ENCODE measurements around the gene NRXN3.
A peak's percentile ranks its signal among the peaks of the same experiment; 100 is the strongest.

The NRXN3 gene

GRCh38 chr14:78752518-78753188 lies 582.5 kb downstream of the NRXN3 start:
- no peak for DNase-seq

GRCh38 chr14:78754059-78754458 lies 583.9 kb downstream of the NRXN3 start:
- no peak for DNase-seq

- DNase-seq = no peak
These were observed 588.2 kb downstream of the NRXN3 start for GRCh38 chr14:78758333-78758732.

DNA sequence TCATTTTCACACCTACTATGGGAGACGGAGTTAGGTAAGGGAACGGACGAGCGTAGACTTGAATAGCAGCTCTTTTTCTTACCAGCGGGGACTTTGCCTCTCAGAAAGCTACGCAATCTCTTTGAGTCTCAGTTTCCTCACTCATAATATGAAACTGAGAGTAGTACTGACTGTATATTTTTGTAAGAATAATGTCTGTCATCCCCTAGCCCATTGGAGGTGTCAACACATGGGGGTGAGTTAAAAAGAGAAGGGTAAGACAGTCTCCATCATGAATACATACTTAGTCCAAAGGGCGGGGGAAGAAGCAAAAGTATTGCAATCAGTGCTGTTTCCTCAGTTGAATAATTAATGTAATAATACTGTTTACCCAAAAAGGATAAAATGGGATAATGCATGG lies 592.2 kb downstream of the NRXN3 start:
- DNase-seq = no peak

GRCh38 chr14:78763746-78764145 lies 593.6 kb downstream of the NRXN3 start:
- DNase-seq = no peak

DNA sequence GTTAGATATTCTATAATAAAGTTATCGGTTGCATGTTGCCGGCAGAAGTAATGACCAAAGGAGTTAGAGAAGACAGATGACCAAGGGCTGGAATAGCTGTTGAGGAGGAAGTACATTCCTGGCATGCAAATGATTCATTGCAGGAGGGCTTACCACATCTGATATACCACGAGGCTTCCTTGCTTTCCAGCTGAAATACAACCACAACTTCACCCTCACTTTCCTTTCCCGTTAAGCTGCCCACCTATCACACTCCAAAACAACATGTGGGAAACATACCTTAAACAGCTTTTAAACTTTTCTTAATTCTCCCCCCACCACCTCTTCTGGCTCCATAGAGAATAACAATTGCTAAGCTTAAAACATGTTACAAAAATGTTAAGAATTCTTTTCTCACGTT lies 594.1 kb downstream of the NRXN3 start:
- no peak for DNase-seq

- no peak for DNase-seq
These were observed 594.5 kb downstream of the NRXN3 start for GRCh38 chr14:78764645-78765044.

DNA sequence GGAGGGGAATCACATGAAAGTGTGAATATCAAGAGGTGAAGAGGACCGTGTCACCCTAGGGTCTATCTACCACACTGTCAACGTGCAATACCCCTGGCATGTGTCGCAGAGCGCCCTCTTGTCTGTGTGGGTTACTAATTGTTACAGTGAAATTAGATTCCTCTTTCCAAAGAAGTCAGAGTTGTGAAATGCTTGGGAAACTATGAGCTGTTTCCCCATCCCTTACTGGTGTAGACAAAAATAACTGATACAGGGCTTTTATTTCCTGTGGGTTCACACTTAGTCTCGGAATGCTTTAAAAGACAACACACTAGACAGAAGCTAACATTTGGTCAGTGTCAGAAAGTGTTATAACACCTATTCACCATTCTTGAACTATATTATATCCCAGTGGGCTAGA lies 597.3 kb downstream of the NRXN3 start:
- DNase-seq = no peak

- no peak for DNase-seq
These were observed 612.4 kb downstream of the NRXN3 start for GRCh38 chr14:78782551-78782950.

DNA sequence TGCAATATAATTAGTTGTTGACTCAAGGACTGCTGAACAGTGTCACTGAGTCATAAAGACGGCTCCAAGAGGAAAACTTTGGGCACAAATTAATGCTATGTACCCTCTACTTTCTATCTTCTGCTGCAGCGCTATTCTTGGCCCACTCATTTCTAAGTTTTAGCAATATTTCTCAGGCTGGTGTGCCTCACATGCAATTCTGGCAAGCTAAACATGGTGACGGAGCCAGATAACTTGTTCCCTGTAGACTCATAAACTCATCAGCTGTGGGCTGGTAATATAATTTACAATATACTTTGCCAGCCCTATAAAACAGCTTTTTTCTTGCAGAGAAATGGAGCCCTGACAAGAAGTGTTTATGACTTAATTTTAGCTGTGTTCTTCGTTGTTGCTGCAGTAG lies 615.1 kb downstream of the NRXN3 start:
- DNase-seq = no peak

DNA sequence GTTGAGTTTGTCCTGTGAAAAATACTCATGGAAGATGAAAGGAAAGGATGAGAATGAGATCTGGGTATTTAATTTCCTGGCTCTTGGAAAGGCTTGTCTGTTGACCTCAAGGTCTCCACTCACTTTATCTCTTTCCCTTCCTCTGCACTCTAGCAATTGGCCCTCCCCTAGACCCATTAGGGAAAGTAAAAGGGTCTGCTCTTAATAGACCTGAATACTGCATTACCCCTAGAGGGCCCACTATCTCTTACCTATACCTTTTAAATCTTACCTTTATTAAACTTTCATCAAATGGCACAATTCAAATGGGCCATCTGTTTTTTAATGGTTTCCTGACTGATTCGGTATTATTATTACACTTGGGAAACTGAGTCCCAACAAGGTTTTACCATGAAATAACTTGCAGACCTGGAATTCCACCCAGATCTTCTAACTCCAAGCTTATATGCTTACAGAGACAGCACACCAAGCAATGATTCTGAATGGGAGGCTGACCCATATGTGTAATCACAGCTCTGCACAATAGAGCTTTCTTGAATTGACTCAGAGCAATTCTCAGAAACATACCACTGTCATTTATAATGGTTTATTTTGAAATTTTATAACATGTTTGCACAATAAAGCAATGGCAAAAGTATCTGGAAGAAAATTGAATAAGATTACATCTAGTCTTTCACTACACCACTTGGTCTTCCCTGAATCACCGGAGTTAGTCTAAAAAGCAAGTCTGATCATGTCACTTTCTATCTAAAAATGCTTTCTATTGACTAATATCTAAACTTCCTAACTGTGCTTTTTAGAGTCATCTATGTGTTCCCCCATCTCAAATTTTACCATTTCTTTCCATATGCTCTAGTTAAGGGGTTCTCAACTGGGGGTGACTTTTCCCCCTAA lies 618.5 kb downstream of the NRXN3 start:
- no peak for DNase-seq

- DNase-seq = no peak
These were observed 620.1 kb downstream of the NRXN3 start for GRCh38 chr14:78790271-78790670.

DNA sequence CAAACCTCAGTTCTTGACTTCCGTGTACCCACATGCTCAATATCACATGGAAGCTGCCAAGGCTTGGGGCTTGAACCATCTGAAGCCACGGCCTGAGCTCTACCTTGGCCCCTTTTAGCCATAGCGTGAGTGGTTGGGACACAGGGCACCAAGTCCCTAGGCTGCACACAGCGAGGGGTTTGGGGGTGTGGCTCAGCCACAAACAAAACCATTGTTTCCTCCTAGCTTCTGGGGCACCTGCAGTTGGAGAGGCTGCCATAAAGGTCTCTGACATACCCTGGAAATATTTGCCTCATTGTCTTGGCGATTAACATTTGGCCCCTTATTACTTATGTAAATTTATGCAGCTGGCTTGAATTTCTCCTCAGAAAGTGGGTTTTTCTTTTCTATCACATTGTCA lies 628.6 kb downstream of the NRXN3 start:
- DNase-seq = no peak

GRCh38 chr14:78805570-78805969 lies 635.4 kb downstream of the NRXN3 start:
- DNase-seq = no peak

GRCh38 chr14:78823035-78823434 lies 652.9 kb downstream of the NRXN3 start:
- DNase-seq = no peak

DNA sequence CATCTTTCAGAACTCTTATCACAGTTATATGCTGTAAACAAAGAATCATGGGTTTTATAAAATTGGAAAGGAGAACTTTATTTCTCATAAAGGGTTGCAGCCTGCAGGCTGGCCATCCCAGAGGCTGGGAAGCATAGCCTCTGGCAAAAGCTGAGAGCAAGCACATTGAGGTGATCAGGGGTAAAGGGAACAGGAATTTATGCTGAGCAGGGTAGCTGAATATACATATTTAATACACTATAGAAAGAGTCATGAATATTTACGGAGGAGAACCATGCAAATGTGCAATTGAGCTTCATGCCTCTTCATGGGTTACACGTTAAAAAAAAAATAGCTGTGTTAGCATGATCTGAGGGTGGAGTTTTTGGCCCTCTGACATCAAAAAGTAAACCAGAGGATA lies 653.3 kb downstream of the NRXN3 start:
- no peak for DNase-seq

DNA sequence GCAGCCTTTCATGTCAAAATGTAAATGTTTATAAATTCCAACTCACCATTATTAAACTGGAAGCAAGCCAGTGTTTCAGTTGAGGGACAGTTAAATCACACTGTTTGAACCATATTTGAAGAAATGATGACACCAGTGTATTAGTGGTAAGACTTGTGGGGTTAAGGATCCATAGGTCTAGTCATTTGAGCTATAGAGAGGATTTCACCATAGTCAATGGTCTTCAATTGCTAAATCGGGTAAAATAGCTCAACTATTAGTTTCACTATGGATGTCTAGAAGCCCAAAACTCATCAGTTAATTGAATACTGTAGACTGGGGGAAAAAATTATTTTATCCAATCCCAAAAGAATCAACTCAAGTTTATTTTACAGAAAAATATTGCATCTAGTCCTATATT lies 659.1 kb downstream of the NRXN3 start:
- DNase-seq = no peak

GRCh38 chr14:78834766-78835451 lies 664.7 kb downstream of the NRXN3 start:
- DNase-seq = no peak

DNA sequence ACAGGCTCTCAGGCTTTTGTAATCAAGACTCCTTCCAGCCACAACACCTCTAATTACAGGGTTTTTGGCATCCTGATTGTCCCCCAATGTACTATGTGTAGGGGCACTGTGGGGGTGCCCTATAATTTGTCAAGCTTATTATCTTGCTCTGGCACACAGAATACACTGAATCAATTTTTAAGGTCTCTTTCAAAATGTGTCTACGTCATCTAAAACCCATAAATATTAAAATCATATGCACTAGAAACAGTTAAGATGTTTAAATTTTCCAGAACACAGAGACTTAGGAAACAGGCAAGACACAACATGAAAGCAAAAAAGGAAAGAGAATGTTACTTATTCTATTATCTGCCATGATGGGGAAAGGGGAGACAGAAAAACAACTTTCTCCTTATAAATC lies 665.7 kb downstream of the NRXN3 start:
- DNase-seq = no peak

GRCh38 chr14:78836777-78837176 lies 666.6 kb downstream of the NRXN3 start:
- peak; percentile 17 to 23 for DNase-seq

- DNase-seq = no peak
These were observed 668.8 kb downstream of the NRXN3 start for GRCh38 chr14:78838959-78839358.

GRCh38 chr14:78840898-78841297 lies 670.7 kb downstream of the NRXN3 start:
- DNase-seq = no peak

DNA sequence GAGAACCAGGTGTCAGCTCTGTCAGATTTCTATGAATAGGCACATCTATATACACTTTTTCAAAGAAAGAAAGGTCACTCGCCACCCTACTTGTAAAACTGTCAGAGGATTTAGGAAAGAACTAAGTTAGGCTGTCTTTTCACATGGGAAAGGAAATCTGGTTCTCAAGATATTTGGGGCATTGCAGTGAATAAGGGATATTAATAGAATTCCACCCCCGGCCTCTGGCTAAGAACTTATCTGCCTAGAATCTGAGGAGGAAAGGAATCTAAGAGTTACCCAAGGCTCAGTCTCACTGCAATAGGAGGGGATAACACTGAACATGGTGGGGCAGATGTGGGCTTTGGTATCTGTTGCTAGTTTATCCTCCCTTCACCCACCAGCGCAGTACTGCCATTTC lies 677.6 kb downstream of the NRXN3 start:
- DNase-seq = no peak

Data from activated CD4-positive, alpha-beta T cell treated with anti-CD3 and anti-CD28 coated beads, Interleukin-2, amount 50 U/mL, for 48 hours (primary cell).